ENCODE data around the gene CD47. TPM values are rescaled to one million over a fixed set of nuclear protein-coding genes. Genes with fewer than 3 reads are reported as not detected.

The CD47 gene
- total RNA-seq, 1 donor from 2014 or later, result 78.4 TPM

GRCh38 chr3:108013141-108014055, 77.4 kb downstream of the CD47 start:
- DNase-seq, result no peak

GRCh38 chr3:108012304-108012703, 78.5 kb downstream of the CD47 start:
- no peak for DNase-seq

GRCh38 chr3:108011616-108012015, 79.2 kb downstream of the CD47 start:
- no peak for DNase-seq

GRCh38 chr3:108008931-108009639, 81.7 kb downstream of the CD47 start:
- no peak for DNase-seq

GRCh38 chr3:108008106-108008505, 82.7 kb downstream of the CD47 start:
- DNase-seq, result no peak

- peak; percentile 48 for DNase-seq
Observed at GRCh38 chr3:108006881-108007331, 83.9 kb downstream of the CD47 start.

- DNase-seq, result peak; percentile 47
Observed at GRCh38 chr3:108006077-108006771, 84.6 kb downstream of the CD47 start.

GRCh38 chr3:108004647-108005046, 86.2 kb downstream of the CD47 start:
- no peak for DNase-seq

GRCh38 chr3:108001457-108001856, 89.4 kb downstream of the CD47 start:
- no peak for DNase-seq

GRCh38 chr3:107999215-107999775, 91.5 kb downstream of the CD47 start:
- DNase-seq, result no peak

GRCh38 chr3:107997671-107998070, 93.2 kb downstream of the CD47 start:
- no peak for DNase-seq

- DNase-seq, result no peak
Observed at GRCh38 chr3:107995823-107996222, 95.0 kb downstream of the CD47 start.

GRCh38 chr3:107994956-107995715, 95.7 kb downstream of the CD47 start:
- no peak for DNase-seq

GRCh38 chr3:107994181-107994580, 96.7 kb downstream of the CD47 start:
- no peak for DNase-seq

- DNase-seq, result no peak
Observed at GRCh38 chr3:107993771-107994170, 97.1 kb downstream of the CD47 start.

Other genes with a start within 250 kb of the CD47 start
- gene IFT57, start 131.4 kb upstream of the CD47 start, total RNA-seq, result 40.4 TPM
- gene HHLA2, start 205.5 kb upstream of the CD47 start, total RNA-seq, result not detected

Data from skin of body (tissue), 2 donors.